Fibroblast of skin of left quadriceps (primary cell): ENCODE results near the gene AOPEP.

ENCODE experiments used
- DNase-seq, 2 experiments: peaks; one replicate each; pipeline ENCODE4 v3.0.0-alpha.2; 2013; ENCODE audit warnings: low read depth in 2 of 2

AOPEP gene

GRCh38 chr9:94850540-94851434 lies 124.3 kb downstream of the AOPEP start:
- DNase-seq = no peak

- DNase-seq = no peak
Measured at GRCh38 chr9:94851467-94851866, 125.0 kb downstream of the AOPEP start.

- no peak for DNase-seq
Measured at GRCh38 chr9:94851892-94852291, 125.4 kb downstream of the AOPEP start.

- DNase-seq = no peak
Measured at GRCh38 chr9:94852373-94852772, 125.9 kb downstream of the AOPEP start.

- no peak for DNase-seq
Measured at GRCh38 chr9:94853887-94854286, 127.4 kb downstream of the AOPEP start.

- DNase-seq = no peak
Measured at GRCh38 chr9:94855903-94856302, 129.4 kb downstream of the AOPEP start.

- no peak for DNase-seq
Measured at GRCh38 chr9:94857791-94858190, 131.3 kb downstream of the AOPEP start.

- DNase-seq = no peak
Measured at GRCh38 chr9:94859226-94859625, 132.7 kb downstream of the AOPEP start.

GRCh38 chr9:94859891-94860290 lies 133.4 kb downstream of the AOPEP start:
- no peak for DNase-seq

GRCh38 chr9:94860678-94861588 lies 134.4 kb downstream of the AOPEP start:
- DNase-seq = no peak

GRCh38 chr9:94861589-94862272 lies 135.2 kb downstream of the AOPEP start:
- no peak for DNase-seq

GRCh38 chr9:94864196-94864595 lies 137.7 kb downstream of the AOPEP start:
- DNase-seq = no peak

- DNase-seq = no peak
Measured at GRCh38 chr9:94864862-94865509, 138.5 kb downstream of the AOPEP start.

- peak in 1 of 2 experiments; percentile 61 for DNase-seq
Measured at GRCh38 chr9:94865582-94866452, 139.3 kb downstream of the AOPEP start.

GRCh38 chr9:94866770-94867169 lies 140.3 kb downstream of the AOPEP start:
- DNase-seq = no peak

GRCh38 chr9:94867281-94867841 lies 140.9 kb downstream of the AOPEP start:
- no peak for DNase-seq

- DNase-seq = peak; percentile 86 to 87
Measured at GRCh38 chr9:94867842-94868312, 141.4 kb downstream of the AOPEP start.

GRCh38 chr9:94868464-94868863 lies 142.0 kb downstream of the AOPEP start:
- no peak for DNase-seq

GRCh38 chr9:94869415-94869843 lies 142.9 kb downstream of the AOPEP start:
- no peak for DNase-seq

GRCh38 chr9:94870465-94870792 lies 143.9 kb downstream of the AOPEP start:
- no peak for DNase-seq
